GM19452 (cell line): ENCODE data around the gene LPP.
A peak's percentile ranks its signal among the peaks of the same experiment; 100 is the strongest.

Experiments
- ATAC-seq: cut with Tn5 transposase; IDR thresholded peaks from one replicate; pipeline ENCODE4 v1.9.1; 2021; ENCODE audit not compliant: unreplicated experiment

The LPP gene

GRCh38 chr3:188294823-188295487 is 141.0 kb downstream of the LPP start:
- no peak for ATAC-seq

DNA sequence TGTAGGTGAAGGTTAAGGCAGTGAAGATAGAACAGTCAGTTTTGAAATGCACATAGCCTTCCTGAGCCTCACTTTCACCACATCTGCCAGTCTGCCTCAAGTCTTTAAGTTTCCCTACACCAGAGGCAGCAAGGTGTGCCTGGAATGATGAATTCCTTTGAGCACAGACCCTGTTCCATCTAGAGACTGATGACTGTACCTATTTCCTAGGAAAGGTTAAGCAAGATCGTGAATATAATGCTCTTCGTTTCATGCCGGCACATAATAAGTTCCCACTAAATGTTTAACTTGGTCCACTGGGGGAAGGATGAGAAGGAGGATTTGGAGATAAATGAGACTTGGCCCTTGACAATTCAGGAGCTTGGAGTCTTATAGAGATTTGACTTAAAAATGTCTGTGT is 141.9 kb downstream of the LPP start:
- no peak for ATAC-seq

DNA sequence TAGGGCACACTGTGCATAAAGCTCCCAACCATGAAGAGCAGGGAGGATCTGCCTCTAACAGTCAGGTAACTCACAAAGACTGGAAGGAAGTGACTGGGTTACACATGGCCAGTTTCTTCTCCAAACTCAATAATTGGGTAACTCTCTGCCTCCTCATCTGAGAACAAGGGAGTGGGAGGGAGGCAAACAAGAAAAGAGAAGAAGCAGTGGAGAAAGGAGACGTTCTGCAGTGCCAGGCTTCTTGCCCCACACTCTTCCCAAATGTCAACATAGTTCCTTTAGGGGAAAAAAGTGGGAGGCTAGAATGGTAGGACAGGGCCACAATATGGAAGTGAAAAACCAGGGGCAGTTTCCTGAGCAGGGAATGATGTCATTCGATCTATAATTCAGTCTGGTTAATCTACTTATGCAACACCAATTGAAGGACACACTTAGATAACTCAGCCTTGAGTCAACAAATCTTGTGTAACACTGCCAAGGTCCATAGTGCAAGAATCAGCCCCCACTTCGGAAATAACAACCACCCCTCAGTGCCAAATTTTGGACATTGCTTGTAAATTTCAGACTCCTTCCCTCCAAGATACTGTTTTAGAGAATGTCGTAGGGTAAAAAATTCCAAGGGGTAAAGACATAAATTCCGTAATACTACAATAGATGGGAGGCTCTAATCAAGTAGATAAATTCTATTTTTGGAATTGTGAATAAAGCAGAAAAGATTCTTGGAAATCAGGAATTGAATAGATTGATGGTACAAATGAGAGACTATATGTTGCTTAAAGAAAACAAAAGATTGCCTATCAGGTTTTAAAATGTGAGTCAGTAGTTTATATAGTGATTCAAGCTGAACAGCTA is 143.0 kb downstream of the LPP start:
- ATAC-seq: no peak

DNA sequence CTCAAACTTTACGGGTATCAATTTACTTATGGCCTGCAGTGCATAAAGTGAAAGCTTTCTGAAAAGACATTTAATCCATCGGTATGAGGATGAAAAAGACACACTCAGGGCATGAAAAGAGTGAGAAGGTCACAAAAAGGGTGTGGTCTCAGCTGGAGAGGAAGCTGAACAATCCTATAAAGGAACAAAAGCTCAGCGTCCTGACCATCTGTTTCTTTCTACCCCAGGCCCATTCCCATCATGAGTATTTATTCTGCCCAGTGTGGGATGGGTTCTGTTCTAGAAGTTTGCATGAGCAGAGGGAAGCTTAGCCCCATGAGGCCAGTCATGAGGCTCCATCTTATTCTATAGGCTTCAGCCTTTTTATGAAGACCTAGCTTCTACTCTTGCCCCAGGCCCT is 144.6 kb downstream of the LPP start:
- ATAC-seq: no peak

- no peak for ATAC-seq
These were observed 145.1 kb downstream of the LPP start for GRCh38 chr3:188299068-188299467.

GRCh38 chr3:188299708-188300107 is 145.8 kb downstream of the LPP start:
- ATAC-seq: no peak

DNA sequence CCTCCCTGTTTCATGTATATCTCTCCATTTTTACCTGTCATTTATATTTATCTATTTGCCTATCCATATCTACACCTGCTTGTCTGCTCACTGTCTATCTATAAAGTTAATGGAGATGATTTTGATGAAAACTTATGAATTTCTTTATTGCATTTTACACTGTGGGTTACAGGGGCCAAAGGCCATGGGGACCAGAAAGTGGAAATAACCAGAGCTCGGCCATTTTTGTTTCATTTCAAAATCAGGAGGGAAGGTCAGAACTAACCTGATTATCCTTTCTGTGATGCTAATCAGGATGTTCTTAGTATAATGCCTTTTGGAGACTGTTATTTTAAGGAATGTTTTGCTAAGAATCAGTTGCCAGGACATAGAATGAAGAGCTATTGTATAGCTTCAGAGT is 147.2 kb downstream of the LPP start:
- ATAC-seq: no peak

GRCh38 chr3:188303286-188303799 is 149.4 kb downstream of the LPP start:
- ATAC-seq: no peak

- no peak for ATAC-seq
These were observed 149.9 kb downstream of the LPP start for GRCh38 chr3:188303823-188304222.

- ATAC-seq: no peak
These were observed 150.5 kb downstream of the LPP start for GRCh38 chr3:188304501-188304900.

- no peak for ATAC-seq
These were observed 151.3 kb downstream of the LPP start for GRCh38 chr3:188305220-188305619.

DNA sequence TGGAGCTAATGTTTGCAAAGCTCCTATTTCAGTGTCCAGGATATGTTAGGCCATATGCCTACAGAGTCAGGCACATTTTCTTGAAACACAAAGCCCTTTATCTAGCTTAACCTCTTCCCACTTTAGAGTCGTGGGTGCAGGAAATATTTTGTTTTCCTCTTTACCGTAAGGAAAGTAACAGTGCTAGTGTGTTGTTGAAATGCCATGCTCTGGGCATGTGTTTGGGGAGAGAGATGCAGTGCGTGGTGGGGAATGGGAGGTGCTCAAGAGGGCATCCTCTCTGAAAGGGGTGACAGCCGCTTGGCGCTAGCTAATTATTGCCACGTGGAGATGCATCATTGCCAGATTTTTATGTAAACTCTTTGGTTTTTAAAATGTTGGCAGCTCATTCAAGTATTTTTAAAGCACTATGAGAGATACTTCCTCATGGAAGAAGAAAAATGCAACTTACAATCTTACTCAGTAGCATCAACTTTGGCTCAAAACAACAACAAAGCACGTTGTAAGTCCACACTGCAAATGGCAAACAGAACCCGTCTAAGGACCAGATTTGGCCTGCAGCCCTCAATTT is 152.6 kb downstream of the LPP start:
- no peak for ATAC-seq

- peak; percentile 97 for ATAC-seq
These were observed 155.7 kb downstream of the LPP start for GRCh38 chr3:188309437-188310269.

- ATAC-seq: no peak
These were observed 156.3 kb downstream of the LPP start for GRCh38 chr3:188310270-188310710.

GRCh38 chr3:188315553-188315952 is 161.6 kb downstream of the LPP start:
- ATAC-seq: no peak

DNA sequence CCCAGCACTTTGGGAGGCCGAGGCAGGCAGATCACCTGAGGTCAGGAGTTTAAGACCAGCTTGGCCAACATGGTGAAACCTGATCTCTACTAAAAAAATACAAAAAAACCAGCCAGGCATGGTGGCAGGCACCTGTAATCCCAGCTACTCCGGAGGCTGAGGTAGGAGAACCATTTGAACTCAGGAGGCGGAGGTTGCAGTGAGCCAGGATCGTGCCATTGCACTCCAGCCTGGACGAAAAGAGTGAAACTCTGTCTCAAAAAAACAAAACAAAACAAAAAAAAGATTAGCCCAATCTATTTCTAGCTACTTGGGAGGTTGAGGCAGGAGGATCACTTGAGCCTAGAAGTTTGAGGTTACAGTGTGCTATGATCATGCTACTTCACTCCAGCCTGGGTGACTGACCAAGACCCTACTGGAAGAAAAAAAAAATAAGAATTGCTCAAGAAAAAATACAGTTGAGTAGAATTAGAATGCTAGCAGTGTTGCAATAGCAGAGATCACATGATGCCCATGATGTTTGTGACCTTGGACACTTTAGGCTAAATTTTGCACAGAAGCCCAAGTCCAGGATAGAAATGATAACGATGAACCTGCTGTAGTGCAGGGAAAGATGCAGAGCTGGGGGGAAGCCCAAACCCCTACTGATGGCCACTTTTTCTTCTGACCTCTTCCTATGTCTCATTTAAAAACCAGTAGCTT is 162.2 kb downstream of the LPP start:
- ATAC-seq: no peak

GRCh38 chr3:188316723-188317070 is 162.7 kb downstream of the LPP start:
- no peak for ATAC-seq

- no peak for ATAC-seq
These were observed 165.6 kb downstream of the LPP start for GRCh38 chr3:188319569-188319968.

- ATAC-seq: no peak
These were observed 166.8 kb downstream of the LPP start for GRCh38 chr3:188320757-188321156.

DNA sequence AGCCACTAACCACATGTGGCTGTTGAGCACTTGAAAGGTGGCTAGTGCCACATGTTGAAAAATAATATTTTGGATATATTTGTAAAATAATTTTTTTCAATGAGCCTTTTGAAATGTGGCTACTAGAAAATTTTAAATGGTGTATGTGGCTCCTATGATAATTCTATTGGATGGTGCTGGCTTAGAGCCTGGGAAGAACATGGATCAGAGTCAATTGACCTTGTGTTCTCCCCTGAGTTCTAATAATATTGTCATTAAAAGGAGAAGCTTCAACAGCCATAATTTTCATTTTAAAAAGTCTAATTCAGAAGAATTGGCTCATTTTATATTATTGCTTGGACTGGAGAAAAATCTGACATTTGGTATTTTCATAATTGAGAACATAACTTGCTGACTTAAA is 167.3 kb downstream of the LPP start:
- ATAC-seq: no peak
